ENCODE data around the gene TENM3.

TENM3 gene

GRCh38 chr4:182593402-182593801, 350.2 kb downstream of the TENM3 start:
- TF ChIP-seq CTCF (IDR thresholded peaks at IDR 0.05; ENCODE audit: unreplicated experiment in 3 of 3): no peak
- H3K27me3 Mint-ChIP-seq (ENCODE audit: low read depth): no peaks in the 10 kb centered on the region
- peaks cover 13% of the 10 kb centered on the region for H3K36me3 Mint-ChIP-seq (ENCODE audit: low read depth)
- peaks cover 2% of the 10 kb centered on the region for H3K9me3 Mint-ChIP-seq
- H3K27ac Mint-ChIP-seq: no peak overlapping the region
- H3K4me3 Mint-ChIP-seq: no peak overlapping the region
- peaks cover 6% of the 10 kb centered on the region for H3K4me1 Mint-ChIP-seq

- H3K27ac Mint-ChIP-seq: no peak overlapping the region
- H3K4me3 Mint-ChIP-seq: no peak overlapping the region
- no peaks in the 10 kb centered on the region for H3K27me3 Mint-ChIP-seq (ENCODE audit: low read depth)
- no peak for TF ChIP-seq CTCF (IDR thresholded peaks at IDR 0.05; ENCODE audit: unreplicated experiment in 3 of 3)
- H3K36me3 Mint-ChIP-seq (ENCODE audit: low read depth): peaks cover 9% of the 10 kb centered on the region
- peaks cover 2% of the 10 kb centered on the region for H3K9me3 Mint-ChIP-seq
- H3K4me1 Mint-ChIP-seq: peaks cover 6% of the 10 kb centered on the region
These were observed 350.7 kb downstream of the TENM3 start for GRCh38 chr4:182593864-182594263.

GRCh38 chr4:182600093-182600492, 356.9 kb downstream of the TENM3 start:
- no peak overlapping the region for H3K4me3 Mint-ChIP-seq
- H3K36me3 Mint-ChIP-seq (ENCODE audit: low read depth): peaks cover 15% of the 10 kb centered on the region
- no peaks in the 10 kb centered on the region for H3K27me3 Mint-ChIP-seq (ENCODE audit: low read depth)
- no peak overlapping the region for H3K27ac Mint-ChIP-seq
- no peak for TF ChIP-seq CTCF (IDR thresholded peaks at IDR 0.05; ENCODE audit: unreplicated experiment in 3 of 3)
- peaks cover 15% of the 10 kb centered on the region for H3K4me1 Mint-ChIP-seq
- H3K9me3 Mint-ChIP-seq: no peaks in the 10 kb centered on the region

- Mint-ChIP-seq H3K27me3 (ENCODE audit: low read depth) (no peaks in the 10 kb centered on the region), H3K36me3 (ENCODE audit: low read depth) (peaks cover 15% of the 10 kb centered on the region), H3K4me1 (peaks cover 21% of the 10 kb centered on the region), H3K27ac (no peak overlapping the region), H3K4me3 (no peak overlapping the region), H3K9me3 (no peaks in the 10 kb centered on the region)
- TF ChIP-seq CTCF (IDR thresholded peaks at IDR 0.05; ENCODE audit: unreplicated experiment in 3 of 3): no peak
These were observed 357.7 kb downstream of the TENM3 start for GRCh38 chr4:182600856-182601255.

GRCh38 chr4:182604161-182604622, 361.0 kb downstream of the TENM3 start:
- peak overlapping the region in 1 of 3 experiments; percentile 30 for H3K4me3 Mint-ChIP-seq
- H3K9me3 Mint-ChIP-seq: no peaks in the 10 kb centered on the region
- H3K27ac Mint-ChIP-seq: peak overlapping the region; percentile 44 to 68 (median 56)
- H3K36me3 Mint-ChIP-seq (ENCODE audit: low read depth): peaks cover 20% of the 10 kb centered on the region
- peaks cover 21% of the 10 kb centered on the region for H3K4me1 Mint-ChIP-seq
- no peak for TF ChIP-seq CTCF (IDR thresholded peaks at IDR 0.05; ENCODE audit: unreplicated experiment in 3 of 3)
- no peaks in the 10 kb centered on the region for H3K27me3 Mint-ChIP-seq (ENCODE audit: low read depth)

GRCh38 chr4:182604953-182605352, 361.8 kb downstream of the TENM3 start:
- peaks cover 21% of the 10 kb centered on the region for H3K4me1 Mint-ChIP-seq
- H3K27me3 Mint-ChIP-seq (ENCODE audit: low read depth): no peaks in the 10 kb centered on the region
- no peak overlapping the region for H3K27ac Mint-ChIP-seq
- TF ChIP-seq CTCF (IDR thresholded peaks at IDR 0.05; ENCODE audit: unreplicated experiment in 3 of 3): no peak
- no peak overlapping the region for H3K4me3 Mint-ChIP-seq
- H3K9me3 Mint-ChIP-seq: no peaks in the 10 kb centered on the region
- H3K36me3 Mint-ChIP-seq (ENCODE audit: low read depth): peaks cover 24% of the 10 kb centered on the region

Data from nephron (organoid).